HG03095 (cell line): Measurements from ENCODE around the gene SH3RF3.

ENCODE experiments used
- ATAC-seq: cut with Tn5 transposase; IDR thresholded peaks from one replicate; pipeline ENCODE4 v1.9.1; 2021; ENCODE audit warnings: moderate library complexity; ENCODE audit not compliant: unreplicated experiment

Gene SH3RF3

GRCh38 chr2:109233643-109234042 lies 104.6 kb downstream of the SH3RF3 start:
- ATAC-seq, result no peak

GRCh38 chr2:109234355-109234754 lies 105.3 kb downstream of the SH3RF3 start:
- ATAC-seq, result no peak

DNA sequence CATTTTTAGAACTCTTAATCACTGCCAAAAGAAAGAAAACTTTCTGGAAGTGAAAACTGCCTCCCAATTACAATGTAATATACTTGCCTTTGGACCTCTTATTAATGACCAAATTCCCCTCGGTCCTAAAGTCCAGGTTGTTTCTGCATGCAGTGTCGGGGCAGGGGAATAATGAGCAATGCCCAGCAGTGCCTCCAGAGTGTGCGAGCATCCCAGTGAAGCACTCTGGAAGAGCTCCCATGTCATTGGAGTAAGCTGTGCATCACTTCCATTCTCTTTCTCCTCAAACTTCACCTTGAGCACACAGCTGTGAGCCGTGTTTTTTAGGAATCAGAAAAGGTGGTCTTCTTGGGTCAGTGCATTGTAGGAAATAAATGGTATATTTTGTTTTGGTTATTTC lies 107.1 kb downstream of the SH3RF3 start:
- no peak for ATAC-seq

- ATAC-seq, result no peak
These were observed 108.8 kb downstream of the SH3RF3 start for GRCh38 chr2:109237792-109238191.

- peak; percentile 94 for ATAC-seq
These were observed 109.6 kb downstream of the SH3RF3 start for GRCh38 chr2:109238580-109238979.

DNA sequence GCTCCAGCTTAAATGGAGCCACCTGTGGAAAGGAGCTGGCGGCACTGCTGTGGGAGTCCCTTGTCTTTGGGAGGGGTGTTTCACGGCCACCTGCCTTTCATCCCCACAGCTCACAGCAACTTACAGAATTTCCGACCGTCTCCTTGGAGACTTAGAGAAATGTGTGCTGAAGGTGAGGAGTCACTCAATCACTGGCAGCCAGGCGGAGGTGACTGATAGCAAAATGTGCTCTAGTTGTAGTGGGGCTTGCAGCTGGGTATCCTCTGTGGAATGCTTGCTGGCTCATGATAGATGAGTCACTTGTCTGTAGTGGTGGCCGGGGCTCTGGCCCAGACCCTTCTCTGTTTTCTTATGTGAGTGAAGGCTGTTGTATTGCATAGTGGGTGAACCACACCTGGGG lies 110.7 kb downstream of the SH3RF3 start:
- no peak for ATAC-seq

DNA sequence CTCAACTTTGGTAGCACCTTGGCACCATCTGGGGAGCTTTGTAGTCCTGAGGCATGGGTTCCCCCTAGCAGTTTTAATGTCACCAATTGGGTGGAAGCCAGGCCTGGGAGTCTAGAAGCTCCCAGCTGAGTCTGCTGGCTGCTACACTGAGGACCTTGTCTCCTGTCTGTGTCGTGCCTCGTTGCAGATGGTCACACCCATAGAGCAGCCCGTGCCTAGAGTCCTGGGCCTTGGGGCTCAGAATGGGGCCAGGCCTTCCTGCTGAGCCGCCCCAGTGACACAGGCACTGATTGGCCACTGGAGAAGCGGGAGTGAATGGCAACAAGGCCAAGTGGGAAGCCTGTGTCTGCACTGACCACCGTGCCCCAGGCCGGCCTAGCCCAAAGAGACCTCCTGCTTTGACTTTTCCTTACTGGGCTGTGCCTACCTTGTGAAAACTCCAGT lies 113.2 kb downstream of the SH3RF3 start:
- ATAC-seq, result no peak

- ATAC-seq, result no peak
These were observed 113.8 kb downstream of the SH3RF3 start for GRCh38 chr2:109242654-109243331.

- no peak for ATAC-seq
These were observed 114.7 kb downstream of the SH3RF3 start for GRCh38 chr2:109243526-109244303.

- ATAC-seq, result no peak
These were observed 115.2 kb downstream of the SH3RF3 start for GRCh38 chr2:109244304-109244582.

DNA sequence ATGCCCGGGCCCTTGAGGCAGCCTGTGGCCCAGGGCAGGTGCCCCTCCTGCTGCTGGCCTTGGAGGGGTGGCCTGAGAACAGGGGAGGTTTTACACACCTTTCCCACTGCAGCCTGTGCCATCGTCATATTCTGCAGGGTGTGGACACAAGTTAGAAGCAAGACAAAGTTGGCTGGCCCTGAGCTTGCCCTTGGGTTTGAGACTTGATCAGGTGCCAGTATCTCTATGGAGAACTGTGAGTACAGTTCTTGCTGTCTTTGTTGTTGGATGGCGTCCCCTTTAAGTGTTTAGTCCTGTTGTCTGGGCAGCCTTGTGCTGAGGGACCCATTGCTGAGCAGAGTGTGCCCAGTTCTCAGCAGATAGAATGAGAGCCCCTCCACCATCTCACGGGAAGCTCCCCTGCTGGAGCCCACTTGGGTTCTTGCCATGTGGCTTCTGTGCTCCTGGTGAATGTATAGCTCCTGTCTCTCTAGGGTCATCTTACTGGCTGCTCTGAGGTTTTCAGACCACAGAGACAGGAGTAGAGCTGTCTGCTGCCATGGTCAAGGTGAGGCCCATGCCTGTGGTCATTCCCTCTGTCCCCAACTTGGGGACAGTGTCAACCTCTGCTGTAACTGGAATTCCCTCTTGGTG lies 115.9 kb downstream of the SH3RF3 start:
- ATAC-seq, result no peak

- no peak for ATAC-seq
These were observed 117.2 kb downstream of the SH3RF3 start for GRCh38 chr2:109246176-109246575.

- no peak for ATAC-seq
These were observed 117.6 kb downstream of the SH3RF3 start for GRCh38 chr2:109246616-109247015.

DNA sequence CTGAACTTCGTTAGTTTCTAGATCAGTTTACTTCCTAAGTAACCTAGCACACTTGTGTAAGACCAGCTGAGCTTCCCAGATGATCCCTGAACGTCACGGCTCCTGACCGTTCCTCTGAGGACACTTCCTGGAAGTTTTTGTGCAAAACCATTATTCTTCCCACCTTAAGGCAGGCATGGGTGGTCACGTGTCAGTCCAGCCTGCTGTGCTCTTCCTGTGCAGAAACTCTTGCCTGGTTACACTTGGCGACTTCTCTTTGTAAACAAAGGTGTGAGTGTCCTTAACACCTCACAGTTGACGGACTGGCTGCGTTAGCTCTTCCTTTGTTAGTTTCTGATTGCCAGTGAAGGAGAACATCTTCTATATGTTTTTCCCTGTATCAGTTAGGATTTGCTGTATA lies 118.3 kb downstream of the SH3RF3 start:
- no peak for ATAC-seq

DNA sequence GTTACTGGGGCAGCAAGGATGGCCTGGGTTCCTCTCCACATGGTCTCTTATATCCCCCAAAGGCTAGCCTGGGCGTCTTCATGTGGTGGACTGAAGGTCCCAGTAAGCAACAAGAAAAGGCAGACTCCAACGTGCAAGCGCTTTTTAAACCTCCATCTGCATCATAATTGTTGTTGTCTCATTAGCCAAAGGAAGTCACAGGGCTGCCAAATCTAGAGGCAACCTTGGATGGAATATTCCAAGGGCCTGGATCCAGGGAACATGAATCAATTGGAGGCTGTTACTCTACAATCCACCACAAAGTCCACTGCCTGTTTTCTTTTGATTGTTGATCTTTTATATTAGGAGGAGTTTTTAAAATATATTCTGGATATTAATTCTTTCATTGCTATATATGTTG lies 118.8 kb downstream of the SH3RF3 start:
- ATAC-seq, result no peak

DNA sequence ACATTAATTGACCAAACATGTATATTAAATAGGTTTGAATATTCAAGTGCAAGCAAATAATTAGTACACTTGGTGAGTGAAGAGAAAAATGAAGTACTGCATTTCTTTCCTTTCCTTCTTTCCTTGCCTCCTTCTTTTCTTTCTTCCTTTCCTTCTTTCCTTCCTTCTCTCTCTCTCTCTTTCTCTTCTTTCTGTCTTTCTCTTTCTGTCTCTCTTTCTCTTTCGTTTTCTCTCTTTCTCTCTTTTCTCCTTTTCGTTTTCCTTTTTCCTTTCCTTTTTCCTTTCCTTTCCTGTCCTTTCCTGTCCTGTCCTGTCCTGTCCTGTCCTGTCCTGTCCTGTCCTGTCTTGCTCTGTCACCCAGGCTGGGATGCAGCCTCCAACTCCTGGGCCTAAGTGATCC lies 119.6 kb downstream of the SH3RF3 start:
- no peak for ATAC-seq

DNA sequence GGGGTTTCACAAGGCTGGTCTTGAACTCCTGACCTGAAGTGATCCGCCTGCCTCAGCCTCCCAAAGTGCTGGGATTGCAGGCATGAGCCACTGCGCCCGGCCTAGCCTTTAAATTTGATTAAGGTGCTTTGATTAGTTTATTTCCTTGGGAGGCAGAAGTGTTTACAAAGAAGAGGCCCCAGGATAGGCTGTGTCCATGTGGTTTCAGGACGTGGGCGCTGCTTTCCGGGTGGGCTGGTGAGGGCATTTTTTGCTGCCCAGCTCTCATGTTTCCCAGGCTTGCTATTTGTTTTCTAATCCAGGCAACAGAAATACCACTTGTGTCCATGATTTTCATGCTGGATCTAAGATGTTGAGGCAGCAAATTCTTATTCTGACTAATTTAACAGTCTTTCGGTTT lies 124.2 kb downstream of the SH3RF3 start:
- no peak for ATAC-seq

GRCh38 chr2:109254174-109254904 lies 125.3 kb downstream of the SH3RF3 start:
- ATAC-seq, result no peak

DNA sequence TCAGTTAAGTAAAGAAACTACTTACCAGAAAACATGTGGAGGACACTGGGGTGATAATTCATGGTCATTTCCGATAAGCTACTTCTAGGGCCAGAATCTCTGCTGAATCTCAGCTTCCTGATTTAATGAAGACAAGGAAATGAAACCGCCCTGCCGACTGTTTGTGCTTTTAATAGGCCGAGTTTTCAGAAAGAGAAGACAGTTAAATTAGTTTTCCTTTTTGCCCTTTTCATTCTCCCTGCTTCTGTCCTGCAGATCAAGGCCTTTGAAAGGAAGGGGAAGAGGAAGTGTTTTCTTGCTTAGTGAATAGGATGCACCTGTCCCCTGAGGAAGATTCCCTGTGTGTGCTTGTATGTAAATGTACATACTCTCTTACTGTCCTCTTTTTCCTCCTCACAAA lies 126.6 kb downstream of the SH3RF3 start:
- ATAC-seq, result no peak

DNA sequence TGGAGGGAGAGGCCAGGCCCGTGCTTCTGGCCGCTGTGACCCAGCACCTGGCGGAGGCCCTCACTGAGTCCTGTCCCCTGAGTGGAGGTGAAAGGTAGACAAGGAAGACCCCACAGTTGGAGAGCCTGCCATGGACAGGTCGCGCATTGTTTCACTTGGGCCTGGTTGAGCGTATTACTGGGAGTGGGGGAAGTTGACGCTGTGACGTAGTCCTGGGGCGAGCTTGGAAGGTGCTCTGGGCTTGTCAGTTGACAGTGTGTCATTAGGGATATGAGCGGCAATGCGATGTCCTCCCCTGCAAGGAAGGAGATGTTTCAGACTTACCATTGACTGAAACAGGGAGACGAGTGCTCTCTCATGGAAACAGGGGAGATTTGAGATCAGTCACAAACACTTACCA lies 127.1 kb downstream of the SH3RF3 start:
- ATAC-seq, result no peak

DNA sequence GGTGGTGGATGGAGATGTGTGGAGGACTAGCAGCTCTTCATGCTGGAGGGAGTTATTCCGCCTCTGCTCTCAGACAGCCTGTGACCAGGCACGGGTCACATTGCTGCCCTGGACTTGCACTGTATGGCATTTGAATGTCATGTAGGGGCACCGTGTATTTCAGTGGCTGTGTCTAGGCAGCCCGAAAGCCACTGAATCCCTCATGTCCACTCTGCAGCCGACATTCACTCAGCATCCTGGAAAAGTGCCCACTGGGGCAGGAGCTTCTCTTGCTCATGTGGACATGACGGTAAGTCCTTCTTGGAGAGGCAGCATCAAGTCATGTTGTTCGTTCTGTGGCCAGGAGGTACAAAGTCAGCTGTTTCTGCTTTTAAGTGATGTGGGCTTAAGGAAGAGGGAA lies 127.9 kb downstream of the SH3RF3 start:
- no peak for ATAC-seq

DNA sequence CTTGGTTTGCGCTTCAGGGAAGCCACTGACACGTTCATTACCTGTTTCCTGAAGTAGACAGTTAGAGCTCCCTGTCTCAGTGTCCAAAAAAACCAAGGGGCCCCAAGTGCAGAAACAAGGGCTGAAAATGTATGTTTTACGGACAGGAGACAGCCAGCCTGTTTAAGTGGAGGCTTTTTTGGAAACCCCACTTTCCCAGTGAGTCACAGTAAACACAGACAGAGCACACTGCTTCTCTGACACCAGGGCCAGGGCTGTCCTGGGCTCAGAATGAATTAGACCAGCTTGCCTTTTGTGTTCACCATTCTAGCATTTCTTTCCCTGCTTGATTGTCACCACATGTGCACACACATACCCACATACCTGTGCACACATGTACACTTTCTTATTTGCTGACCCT lies 128.6 kb downstream of the SH3RF3 start:
- ATAC-seq, result no peak
